Natural killer cell (primary cell): ENCODE data around the gene CD209. TPM values are rescaled to one million over a fixed set of nuclear protein-coding genes. Genes with fewer than 3 reads are reported as not detected.

Experiments used
- ATAC-seq, 3 donors: fragments of 150-1000 bp in 2 of 3; fragments of 200-7000 bp in 1 of 3; cut with Tn5 transposase; 1 replicate in 1 of 3; 2 replicates in 2 of 3; pipeline ENCODE4 v1.10.0; 2021; ENCODE audit warnings: mild to moderate bottlenecking in 2 of 3, moderate library complexity in 2 of 3
- DNase-seq, 2 donors: peaks; one replicate each; pipeline versions ENCODE4 v3.0.0 to v3.0.0-alpha.2; 2013 to 2021; ENCODE audit warnings: mixed read lengths in 1 of 2
- H3K27ac ChIP-seq: one replicate; pipeline ENCODE4 v1.5.1; 2013; ENCODE audit warnings: mild to moderate bottlenecking, low read length
- H3K27me3 ChIP-seq: one replicate; pipeline ENCODE4 v1.6.1; 2013; ENCODE audit warnings: low read length; ENCODE audit not compliant: control insufficient read depth, insufficient read depth
- H3K36me3 ChIP-seq: one replicate; pipeline ENCODE4 v1.6.1; 2013; ENCODE audit warnings: low read length; ENCODE audit not compliant: control insufficient read depth, insufficient read depth
- H3K4me1 ChIP-seq: one replicate; pipeline ENCODE4 v1.6.1; 2013; ENCODE audit warnings: low read length; ENCODE audit not compliant: control insufficient read depth, insufficient read depth
- H3K4me3 ChIP-seq: one replicate; pipeline ENCODE4 v1.5.1; 2013; ENCODE audit warnings: low read length
- H3K9me3 ChIP-seq: one replicate; pipeline ENCODE4 v1.6.1; 2013; ENCODE audit warnings: low read length; ENCODE audit not compliant: control insufficient read depth, insufficient read depth
- H3K27ac Mint-ChIP-seq, 2 donors: one replicate each; pipeline ENCODE4 v1.8.0; 2022; ENCODE audit warnings: mild to moderate bottlenecking in 2 of 2, mixed read lengths in 2 of 2, moderate library complexity in 1 of 2
- H3K27me3 Mint-ChIP-seq, 2 donors: one replicate each; pipeline ENCODE4 v1.8.0; 2022; ENCODE audit warnings: low read depth in 2 of 2, mixed read lengths in 2 of 2
- H3K36me3 Mint-ChIP-seq: one replicate; pipeline ENCODE4 v1.8.0; 2022; ENCODE audit warnings: mixed read lengths
- H3K4me1 Mint-ChIP-seq, 2 donors: one replicate each; pipeline ENCODE4 v1.8.0; 2022; ENCODE audit warnings: mixed read lengths in 2 of 2
- H3K4me3 Mint-ChIP-seq: one replicate; pipeline ENCODE4 v1.8.0; 2022; ENCODE audit warnings: mild to moderate bottlenecking, moderate library complexity, mixed read lengths
- H3K9me3 Mint-ChIP-seq, 2 donors: one replicate each; pipeline ENCODE4 v1.8.0; 2022; ENCODE audit warnings: mixed read lengths in 2 of 2
- WGBS: methylation state at CpG from one replicate; pipeline ENCODE4 v1.1.7; 2013; ENCODE audit warnings: missing lambda C conversion rate; ENCODE audit not compliant: insufficient coverage; 5-methylcytosine and 5-hydroxymethylcytosine counted together
- intact Hi-C: fragments of 100-400 bp; cut with micrococcal nuclease; formaldehyde crosslinking; loops from one replicate; pipeline ENCODE4 v1.14.2; 2022
- total RNA-seq, 4 donors: library from RNA; stranded (reverse); fragments of 120-200 nt in 1 of 4; gene quantifications; one replicate each; pipeline versions ENCODE4 v1.2.3 to v1.2.4, GENCODE V29; 2013 to 2022
- TF ChIP-seq, protein P1 (sequence below): fragments of 200-600 bp; IDR thresholded peaks from one replicate; pipeline ENCODE4 v1.8.0; 2022; ENCODE audit warnings: antibody characterized with exemption

CD209 gene
- total RNA-seq, 3 donors from 2014 or later (not counting 1 experiment from before 2014, with no cell fraction given): 0.10 TPM; not detected in 2

DNA sequence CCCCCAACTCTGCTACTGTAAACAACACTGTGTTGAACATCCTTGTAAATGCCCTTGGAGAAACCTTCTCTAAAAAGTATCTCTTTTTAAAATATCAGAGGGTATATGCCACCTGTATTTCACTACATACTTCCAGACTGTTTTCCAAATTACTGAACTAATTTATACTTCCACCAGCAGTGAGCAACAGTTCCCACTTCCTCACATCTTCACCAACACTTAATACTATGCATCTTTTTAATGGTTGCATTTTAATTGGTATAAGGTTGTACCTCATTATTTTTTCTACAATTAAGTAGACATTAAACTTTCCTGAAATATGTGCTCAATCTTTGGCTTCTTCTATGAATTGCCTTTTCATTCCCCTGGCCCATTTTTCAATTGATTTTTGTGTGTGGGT, 37.5 kb upstream of the CD209 start:
- Mint-ChIP-seq H3K27me3 (peaks cover 41 to 42% of the 10 kb centered on the region in 2 donors), H3K4me3 (no peak overlapping the region)

DNA sequence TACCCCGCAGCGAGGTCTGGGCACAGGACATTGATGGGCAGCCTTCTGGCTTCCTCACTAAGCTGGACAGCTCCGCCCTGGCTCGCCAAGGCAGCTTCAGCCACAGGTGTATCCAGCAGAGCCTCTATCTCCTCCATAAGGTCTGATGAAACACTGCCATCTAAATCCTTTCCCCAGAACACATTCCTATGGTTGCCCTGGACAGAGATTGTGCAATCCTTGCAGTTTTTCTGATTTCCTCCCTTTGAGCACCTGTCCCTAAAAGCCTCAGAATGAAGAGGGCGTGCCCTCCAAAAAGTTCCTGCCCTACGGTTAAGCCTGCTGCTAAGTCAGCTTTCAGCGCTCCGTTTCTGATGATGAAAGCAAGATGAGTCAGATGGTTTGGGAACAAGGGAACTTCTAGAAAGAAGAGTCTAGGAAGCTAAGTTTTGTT, 36.7 kb upstream of the CD209 start:
- peaks cover 35 to 41% of the 10 kb centered on the region in 2 donors for H3K27me3 Mint-ChIP-seq

More for the DNA sequence above, 37.5 kb upstream of the CD209 start:
- Mint-ChIP-seq H3K36me3 (no peaks in the 10 kb centered on the region), H3K9me3 (peaks cover 0 to 4% of the 10 kb centered on the region in 2 donors), H3K27ac (no peak overlapping the region), H3K4me1 (peaks cover 0 to 5% of the 10 kb centered on the region in 2 donors)
- Histone ChIP-seq H3K9me3 (no peaks in the 10 kb centered on the region), H3K36me3 (no peaks in the 10 kb centered on the region), H3K27me3 (peaks cover 13% of the 10 kb centered on the region), H3K27ac (no peak overlapping the region), H3K4me1 (peaks cover 7% of the 10 kb centered on the region), H3K4me3 (no peak overlapping the region)
- no peak for DNase-seq
- intact Hi-C loops: no loop called here
- TF ChIP-seq, protein P1, sequence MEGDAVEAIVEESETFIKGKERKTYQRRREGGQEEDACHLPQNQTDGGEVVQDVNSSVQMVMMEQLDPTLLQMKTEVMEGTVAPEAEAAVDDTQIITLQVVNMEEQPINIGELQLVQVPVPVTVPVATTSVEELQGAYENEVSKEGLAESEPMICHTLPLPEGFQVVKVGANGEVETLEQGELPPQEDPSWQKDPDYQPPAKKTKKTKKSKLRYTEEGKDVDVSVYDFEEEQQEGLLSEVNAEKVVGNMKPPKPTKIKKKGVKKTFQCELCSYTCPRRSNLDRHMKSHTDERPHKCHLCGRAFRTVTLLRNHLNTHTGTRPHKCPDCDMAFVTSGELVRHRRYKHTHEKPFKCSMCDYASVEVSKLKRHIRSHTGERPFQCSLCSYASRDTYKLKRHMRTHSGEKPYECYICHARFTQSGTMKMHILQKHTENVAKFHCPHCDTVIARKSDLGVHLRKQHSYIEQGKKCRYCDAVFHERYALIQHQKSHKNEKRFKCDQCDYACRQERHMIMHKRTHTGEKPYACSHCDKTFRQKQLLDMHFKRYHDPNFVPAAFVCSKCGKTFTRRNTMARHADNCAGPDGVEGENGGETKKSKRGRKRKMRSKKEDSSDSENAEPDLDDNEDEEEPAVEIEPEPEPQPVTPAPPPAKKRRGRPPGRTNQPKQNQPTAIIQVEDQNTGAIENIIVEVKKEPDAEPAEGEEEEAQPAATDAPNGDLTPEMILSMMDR: no peak
- no peak for ATAC-seq

DNA sequence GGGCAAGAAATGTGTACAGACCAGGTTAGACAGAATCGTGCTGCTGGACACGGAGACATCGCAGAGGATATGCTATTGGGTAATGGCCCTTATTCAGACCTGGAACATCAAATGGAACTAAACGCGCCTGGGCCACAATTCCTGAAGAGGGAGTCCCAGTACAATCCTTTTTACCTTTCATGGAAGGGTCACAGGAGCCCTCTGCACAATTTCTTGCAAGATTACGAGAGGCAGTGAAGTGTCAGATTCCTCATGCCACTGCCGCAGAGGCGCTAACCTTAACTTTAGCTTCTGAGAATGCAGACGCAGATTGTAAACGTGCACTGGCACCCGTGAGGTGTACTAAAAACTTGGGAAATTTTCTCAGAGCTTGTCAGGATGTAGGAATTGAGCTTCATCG, 33.8 kb upstream of the CD209 start:
- Histone ChIP-seq H3K36me3 (no peaks in the 10 kb centered on the region), H3K27ac (no peak overlapping the region), H3K4me1 (no peaks in the 10 kb centered on the region), H3K4me3 (no peak overlapping the region), H3K27me3 (peaks cover 2% of the 10 kb centered on the region), H3K9me3 (no peaks in the 10 kb centered on the region)
- H3K9me3 Mint-ChIP-seq: peaks cover 0 to 4% of the 10 kb centered on the region in 2 donors
- no peaks in the 10 kb centered on the region for H3K36me3 Mint-ChIP-seq
- no peak overlapping the region for H3K27ac Mint-ChIP-seq
- no peak for ATAC-seq
- H3K4me3 Mint-ChIP-seq: no peak overlapping the region
- H3K4me1 Mint-ChIP-seq: no peaks in the 10 kb centered on the region
- WGBS: 83% methylated on average over 12 of the region's 12 CpGs
- H3K27me3 Mint-ChIP-seq: peaks cover 27 to 29% of the 10 kb centered on the region in 2 donors
- TF ChIP-seq, protein P1: no peak
- intact Hi-C loops: no loop called here
- no peak for DNase-seq

More for the DNA sequence above, 36.7 kb upstream of the CD209 start:
- ATAC-seq: no peak
- Histone ChIP-seq H3K27me3 (peaks cover 9% of the 10 kb centered on the region), H3K4me1 (peaks cover 2% of the 10 kb centered on the region), H3K4me3 (no peak overlapping the region), H3K9me3 (no peaks in the 10 kb centered on the region), H3K36me3 (no peaks in the 10 kb centered on the region), H3K27ac (no peak overlapping the region)
- WGBS: 43% methylated on average over 8 of the region's 8 CpGs
- peaks cover 0 to 5% of the 10 kb centered on the region in 2 donors for H3K4me1 Mint-ChIP-seq
- intact Hi-C loops: no loop called here
- TF ChIP-seq, protein P1: no peak
- H3K36me3 Mint-ChIP-seq: no peaks in the 10 kb centered on the region
- no peak overlapping the region for H3K27ac Mint-ChIP-seq
- H3K4me3 Mint-ChIP-seq: no peak overlapping the region
- peaks cover 0 to 4% of the 10 kb centered on the region in 2 donors for H3K9me3 Mint-ChIP-seq
- no peak for DNase-seq
